HEK293 (cell line): ENCODE data around the gene GNB4.

Experiments used
- HOXA7 ChIP-seq: sonication (generic); formaldehyde crosslinking; IDR thresholded peaks from 2 replicates; pipeline ENCODE4 v1.8.1; 2022; ENCODE audit warnings: missing genetic modification reagents, borderline replicate concordance
- KLF16 ChIP-seq: fragments of 450-650 bp; formaldehyde crosslinking; IDR thresholded peaks from 2 replicates; pipeline ENCODE4 v1.5.1; 2017; ENCODE audit warnings: missing biosample characterization, missing genetic modification characterization
- MEIS1 ChIP-seq: sonication (generic); formaldehyde crosslinking; IDR thresholded peaks from 2 replicates; pipeline ENCODE4 v1.8.1; 2022; ENCODE audit warnings: missing genetic modification reagents, mild to moderate bottlenecking, borderline replicate concordance
- MYNN ChIP-seq: fragments of 450-650 bp; formaldehyde crosslinking; IDR thresholded peaks from 2 replicates; pipeline ENCODE4 v1.5.1; 2016; ENCODE audit warnings: missing biosample characterization, missing genetic modification characterization, borderline replicate concordance
- ZBTB7A ChIP-seq: fragments of 450-650 bp; formaldehyde crosslinking; IDR thresholded peaks from 2 replicates; pipeline ENCODE4 v1.5.1; 2016; ENCODE audit warnings: low read depth, missing biosample characterization, missing genetic modification characterization
- ZNF416 ChIP-seq: fragments of 450-650 bp; formaldehyde crosslinking; IDR thresholded peaks from 2 replicates; pipeline ENCODE4 v1.5.1; 2016; ENCODE audit warnings: missing biosample characterization, missing genetic modification characterization
- ZNF530 ChIP-seq: fragments of 450-650 bp; formaldehyde crosslinking; IDR thresholded peaks from 2 replicates; pipeline ENCODE4 v1.5.1; 2016; ENCODE audit warnings: low read depth, missing biosample characterization, missing genetic modification characterization
- ZNF664 ChIP-seq: fragments of 450-650 bp; formaldehyde crosslinking; IDR thresholded peaks from 2 replicates; pipeline ENCODE4 v1.5.1; 2016; ENCODE audit warnings: missing biosample characterization, missing genetic modification characterization
- TF ChIP-seq, protein P1 (sequence below): fragments of 450-650 bp; formaldehyde crosslinking; IDR thresholded peaks from 2 replicates; pipeline ENCODE4 v1.5.1; 2016; ENCODE audit warnings: missing biosample characterization, missing genetic modification characterization
- TF ChIP-seq, protein P2 (sequence below): fragments of 450-650 bp; formaldehyde crosslinking; IDR thresholded peaks from 2 replicates; pipeline ENCODE4 v1.5.1; 2016; ENCODE audit warnings: missing biosample characterization, missing genetic modification characterization

DNA sequence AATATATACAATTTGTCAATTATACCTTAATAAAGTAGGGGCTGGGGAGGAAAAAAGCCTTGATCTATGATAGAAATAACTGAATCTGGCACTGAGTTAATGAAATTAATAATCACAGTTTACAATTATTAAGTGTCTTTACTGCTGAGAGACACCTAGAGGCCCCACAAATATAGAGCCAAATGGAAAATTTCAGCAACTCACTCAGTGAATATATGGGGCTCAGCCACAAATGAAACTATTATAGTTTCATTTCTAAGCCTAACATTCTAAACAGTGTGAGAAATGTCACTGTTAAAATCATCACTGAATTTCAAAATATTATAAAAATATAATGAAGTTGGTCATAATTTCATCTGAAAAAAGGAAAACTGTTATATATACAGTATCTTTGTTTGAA, 40.3 kb downstream of the GNB4 start:
- TF ChIP-seq, protein P1, sequence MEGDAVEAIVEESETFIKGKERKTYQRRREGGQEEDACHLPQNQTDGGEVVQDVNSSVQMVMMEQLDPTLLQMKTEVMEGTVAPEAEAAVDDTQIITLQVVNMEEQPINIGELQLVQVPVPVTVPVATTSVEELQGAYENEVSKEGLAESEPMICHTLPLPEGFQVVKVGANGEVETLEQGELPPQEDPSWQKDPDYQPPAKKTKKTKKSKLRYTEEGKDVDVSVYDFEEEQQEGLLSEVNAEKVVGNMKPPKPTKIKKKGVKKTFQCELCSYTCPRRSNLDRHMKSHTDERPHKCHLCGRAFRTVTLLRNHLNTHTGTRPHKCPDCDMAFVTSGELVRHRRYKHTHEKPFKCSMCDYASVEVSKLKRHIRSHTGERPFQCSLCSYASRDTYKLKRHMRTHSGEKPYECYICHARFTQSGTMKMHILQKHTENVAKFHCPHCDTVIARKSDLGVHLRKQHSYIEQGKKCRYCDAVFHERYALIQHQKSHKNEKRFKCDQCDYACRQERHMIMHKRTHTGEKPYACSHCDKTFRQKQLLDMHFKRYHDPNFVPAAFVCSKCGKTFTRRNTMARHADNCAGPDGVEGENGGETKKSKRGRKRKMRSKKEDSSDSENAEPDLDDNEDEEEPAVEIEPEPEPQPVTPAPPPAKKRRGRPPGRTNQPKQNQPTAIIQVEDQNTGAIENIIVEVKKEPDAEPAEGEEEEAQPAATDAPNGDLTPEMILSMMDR, result no peak
- no peak for TF ChIP-seq HOXA7 (CRISPR knock-in tag)
- no peak for TF ChIP-seq KLF16 (tag by site-specific recombination)
- TF ChIP-seq MEIS1 (CRISPR knock-in tag), result no peak
- TF ChIP-seq ZNF530 (tag by site-specific recombination), result no peak
- no peak for TF ChIP-seq ZNF664 (tag by site-specific recombination)
- no peak for TF ChIP-seq ZNF416 (tag by site-specific recombination)
- TF ChIP-seq, protein P2, sequence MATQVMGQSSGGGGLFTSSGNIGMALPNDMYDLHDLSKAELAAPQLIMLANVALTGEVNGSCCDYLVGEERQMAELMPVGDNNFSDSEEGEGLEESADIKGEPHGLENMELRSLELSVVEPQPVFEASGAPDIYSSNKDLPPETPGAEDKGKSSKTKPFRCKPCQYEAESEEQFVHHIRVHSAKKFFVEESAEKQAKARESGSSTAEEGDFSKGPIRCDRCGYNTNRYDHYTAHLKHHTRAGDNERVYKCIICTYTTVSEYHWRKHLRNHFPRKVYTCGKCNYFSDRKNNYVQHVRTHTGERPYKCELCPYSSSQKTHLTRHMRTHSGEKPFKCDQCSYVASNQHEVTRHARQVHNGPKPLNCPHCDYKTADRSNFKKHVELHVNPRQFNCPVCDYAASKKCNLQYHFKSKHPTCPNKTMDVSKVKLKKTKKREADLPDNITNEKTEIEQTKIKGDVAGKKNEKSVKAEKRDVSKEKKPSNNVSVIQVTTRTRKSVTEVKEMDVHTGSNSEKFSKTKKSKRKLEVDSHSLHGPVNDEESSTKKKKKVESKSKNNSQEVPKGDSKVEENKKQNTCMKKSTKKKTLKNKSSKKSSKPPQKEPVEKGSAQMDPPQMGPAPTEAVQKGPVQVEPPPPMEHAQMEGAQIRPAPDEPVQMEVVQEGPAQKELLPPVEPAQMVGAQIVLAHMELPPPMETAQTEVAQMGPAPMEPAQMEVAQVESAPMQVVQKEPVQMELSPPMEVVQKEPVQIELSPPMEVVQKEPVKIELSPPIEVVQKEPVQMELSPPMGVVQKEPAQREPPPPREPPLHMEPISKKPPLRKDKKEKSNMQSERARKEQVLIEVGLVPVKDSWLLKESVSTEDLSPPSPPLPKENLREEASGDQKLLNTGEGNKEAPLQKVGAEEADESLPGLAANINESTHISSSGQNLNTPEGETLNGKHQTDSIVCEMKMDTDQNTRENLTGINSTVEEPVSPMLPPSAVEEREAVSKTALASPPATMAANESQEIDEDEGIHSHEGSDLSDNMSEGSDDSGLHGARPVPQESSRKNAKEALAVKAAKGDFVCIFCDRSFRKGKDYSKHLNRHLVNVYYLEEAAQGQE (tag by site-specific recombination), result no peak
- no peak for TF ChIP-seq MYNN (tag by site-specific recombination)
- no peak for TF ChIP-seq ZBTB7A (tag by site-specific recombination)
